NT2/D1 (cell line): ENCODE results near the gene OTOGL.

Experiments
- DNase-seq: peaks from one replicate; pipeline ENCODE4 v3.0.0-alpha.2; 2011; ENCODE audit warnings: low read depth, low spot score
- H3K27me3 ChIP-seq: 2 replicates; pipeline ENCODE4 v1.6.0; 2011; ENCODE audit warnings: mild to moderate bottlenecking; ENCODE audit not compliant: insufficient read length, insufficient read depth
- H3K36me3 ChIP-seq: 2 replicates; pipeline ENCODE4 v1.6.1; 2011; ENCODE audit warnings: mild to moderate bottlenecking, low read length, mixed read lengths; ENCODE audit not compliant: insufficient read depth, insufficient read length
- H3K4me1 ChIP-seq: 2 replicates; pipeline ENCODE4 v1.5.1; 2011; ENCODE audit not compliant: insufficient read depth, insufficient read length
- H3K4me3 ChIP-seq: 2 replicates; pipeline ENCODE4 v1.5.1; 2011; ENCODE audit warnings: low read depth; ENCODE audit not compliant: insufficient read length
- H3K9ac ChIP-seq: 2 replicates; pipeline ENCODE4 v1.6.0; 2011; ENCODE audit warnings: low read depth; ENCODE audit not compliant: insufficient read length
- H3K9me3 ChIP-seq: 2 replicates; pipeline ENCODE4 v1.5.1; 2011; ENCODE audit warnings: mild to moderate bottlenecking, low read length; ENCODE audit not compliant: insufficient read depth
- SUZ12 ChIP-seq: IDR thresholded peaks from 2 replicates; pipeline ENCODE4 v1.6.1; 2011; ENCODE audit not compliant: insufficient read length, insufficient read depth; ENCODE audit errors: extremely low read depth
- YY1 ChIP-seq: IDR thresholded peaks from 2 replicates; pipeline ENCODE4 v1.6.1; 2011; ENCODE audit not compliant: insufficient read length, insufficient read depth
- ZNF274 ChIP-seq: IDR thresholded peaks from 2 replicates; pipeline ENCODE4 v1.6.1; 2011; ENCODE audit warnings: mild to moderate bottlenecking, low read depth, low read length

Gene OTOGL

GRCh38 chr12:80101126-80101525 is 1.8 kb downstream of the OTOGL start:
- Histone ChIP-seq H3K4me3 (no peak overlapping the region), H3K36me3 (no peaks in the 10 kb centered on the region), H3K27me3 (no peaks in the 10 kb centered on the region), H3K9me3 (no peaks in the 10 kb centered on the region), H3K9ac (no peak overlapping the region), H3K4me1 (no peaks in the 10 kb centered on the region)
- no peak for DNase-seq
- TF ChIP-seq ZNF274 (no peak), YY1 (no peak), SUZ12 (no peak)

- Histone ChIP-seq H3K4me3 (no peak overlapping the region), H3K9ac (no peak overlapping the region), H3K27me3 (no peaks in the 10 kb centered on the region), H3K9me3 (no peaks in the 10 kb centered on the region), H3K36me3 (no peaks in the 10 kb centered on the region), H3K4me1 (no peaks in the 10 kb centered on the region)
- no peak for TF ChIP-seq SUZ12
- TF ChIP-seq YY1, result no peak
- no peak for TF ChIP-seq ZNF274
- no peak for DNase-seq
These were observed 7.9 kb downstream of the OTOGL start for GRCh38 chr12:80107221-80107620.

- Histone ChIP-seq H3K36me3 (no peaks in the 10 kb centered on the region), H3K4me3 (no peak overlapping the region), H3K4me1 (no peaks in the 10 kb centered on the region), H3K9ac (no peak overlapping the region), H3K27me3 (no peaks in the 10 kb centered on the region), H3K9me3 (no peaks in the 10 kb centered on the region)
- TF ChIP-seq YY1 (no peak), SUZ12 (no peak), ZNF274 (no peak)
- DNase-seq, result no peak
These were observed 17.4 kb downstream of the OTOGL start for GRCh38 chr12:80116735-80117134.

GRCh38 chr12:80118565-80119324 is 19.4 kb downstream of the OTOGL start:
- Histone ChIP-seq H3K4me3 (no peak overlapping the region), H3K36me3 (no peaks in the 10 kb centered on the region), H3K9ac (no peak overlapping the region), H3K4me1 (no peaks in the 10 kb centered on the region), H3K9me3 (no peaks in the 10 kb centered on the region), H3K27me3 (no peaks in the 10 kb centered on the region)
- TF ChIP-seq SUZ12 (no peak), ZNF274 (no peak), YY1 (no peak)
- no peak for DNase-seq

GRCh38 chr12:80120994-80121393 is 21.7 kb downstream of the OTOGL start:
- Histone ChIP-seq H3K27me3 (no peaks in the 10 kb centered on the region), H3K4me1 (no peaks in the 10 kb centered on the region), H3K9me3 (no peaks in the 10 kb centered on the region), H3K36me3 (no peaks in the 10 kb centered on the region), H3K9ac (no peak overlapping the region), H3K4me3 (no peak overlapping the region)
- TF ChIP-seq ZNF274, result no peak
- no peak for TF ChIP-seq YY1
- TF ChIP-seq SUZ12, result no peak
- DNase-seq, result no peak

GRCh38 chr12:80121661-80122060 is 22.3 kb downstream of the OTOGL start:
- no peak for DNase-seq
- Histone ChIP-seq H3K36me3 (no peaks in the 10 kb centered on the region), H3K9ac (no peak overlapping the region), H3K4me3 (no peak overlapping the region), H3K9me3 (no peaks in the 10 kb centered on the region), H3K27me3 (no peaks in the 10 kb centered on the region), H3K4me1 (no peaks in the 10 kb centered on the region)
- TF ChIP-seq SUZ12 (no peak), ZNF274 (no peak), YY1 (no peak)

GRCh38 chr12:80129895-80130530 is 30.7 kb downstream of the OTOGL start:
- TF ChIP-seq YY1 (no peak), SUZ12 (no peak), ZNF274 (no peak)
- DNase-seq, result no peak
- Histone ChIP-seq H3K4me1 (no peaks in the 10 kb centered on the region), H3K4me3 (no peak overlapping the region), H3K36me3 (no peaks in the 10 kb centered on the region), H3K27me3 (no peaks in the 10 kb centered on the region), H3K9me3 (peaks cover 10% of the 10 kb centered on the region), H3K9ac (no peak overlapping the region)
